OCI-LY7 (cell line): Measurements from ENCODE around the gene TASP1.

Source experiments
- EZH2phosphoT487 ChIP-seq: fragments of 200-600 bp; sonication (generic); IDR thresholded peaks from 2 replicates; pipeline ENCODE4 v1.6.1; 2018; ENCODE audit warnings: low read depth, borderline replicate concordance, mild to moderate bottlenecking, mixed run types, antibody characterized with exemption, low read length, moderate library complexity, mixed read lengths
- TF ChIP-seq, protein P1 (sequence below): fragments of 200-600 bp; sonication (generic); conservative IDR thresholded peaks from 2 replicates; pipeline ENCODE4 v1.5.1; 2014; ENCODE audit warnings: mild to moderate bottlenecking, antibody characterized with exemption, low read length, moderate library complexity, mixed read lengths

DNA sequence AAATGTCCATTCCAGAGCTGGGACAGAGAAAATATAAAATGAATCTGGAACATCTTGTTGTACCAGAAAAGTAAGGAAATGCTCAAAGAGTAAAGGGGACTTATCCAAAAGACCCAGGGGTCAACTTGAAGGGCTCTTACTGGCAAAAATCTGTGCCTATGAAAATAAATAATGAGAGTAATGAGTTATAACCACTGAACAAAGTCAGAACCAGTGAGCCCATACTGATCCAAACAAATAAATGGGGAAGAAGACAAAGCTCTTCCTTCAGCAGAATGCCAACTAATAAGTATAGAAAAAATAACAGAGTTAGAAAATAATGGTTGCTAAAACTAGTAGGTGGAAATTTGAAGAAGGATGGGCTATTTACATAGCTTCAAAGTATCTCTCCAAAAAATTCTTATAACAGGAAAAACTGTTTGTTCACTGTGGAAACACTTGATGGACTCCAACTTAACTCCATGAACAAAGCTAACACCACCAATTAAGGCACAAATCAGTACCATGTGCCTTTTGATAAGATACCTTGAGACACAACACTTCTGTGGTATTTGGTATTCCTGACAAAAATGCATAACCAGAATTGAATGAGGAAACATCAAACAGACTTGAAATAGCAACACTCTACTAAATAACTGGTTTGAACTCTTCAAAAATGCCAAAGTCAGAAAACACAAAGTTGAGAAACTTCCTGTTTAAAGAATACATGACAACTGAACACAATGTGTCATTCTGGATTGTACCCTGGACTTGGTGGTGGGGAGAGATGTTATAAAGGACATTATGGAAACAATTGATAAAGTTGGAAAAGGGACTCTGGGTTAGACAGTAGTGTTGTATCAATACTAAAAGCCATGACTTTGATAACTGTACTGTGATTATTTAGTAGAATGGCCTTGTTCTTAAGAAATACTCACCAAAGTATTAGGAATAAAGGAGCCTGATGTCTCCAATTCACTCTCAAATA is 220.2 kb downstream of the TASP1 start:
- TF ChIP-seq, protein P1, sequence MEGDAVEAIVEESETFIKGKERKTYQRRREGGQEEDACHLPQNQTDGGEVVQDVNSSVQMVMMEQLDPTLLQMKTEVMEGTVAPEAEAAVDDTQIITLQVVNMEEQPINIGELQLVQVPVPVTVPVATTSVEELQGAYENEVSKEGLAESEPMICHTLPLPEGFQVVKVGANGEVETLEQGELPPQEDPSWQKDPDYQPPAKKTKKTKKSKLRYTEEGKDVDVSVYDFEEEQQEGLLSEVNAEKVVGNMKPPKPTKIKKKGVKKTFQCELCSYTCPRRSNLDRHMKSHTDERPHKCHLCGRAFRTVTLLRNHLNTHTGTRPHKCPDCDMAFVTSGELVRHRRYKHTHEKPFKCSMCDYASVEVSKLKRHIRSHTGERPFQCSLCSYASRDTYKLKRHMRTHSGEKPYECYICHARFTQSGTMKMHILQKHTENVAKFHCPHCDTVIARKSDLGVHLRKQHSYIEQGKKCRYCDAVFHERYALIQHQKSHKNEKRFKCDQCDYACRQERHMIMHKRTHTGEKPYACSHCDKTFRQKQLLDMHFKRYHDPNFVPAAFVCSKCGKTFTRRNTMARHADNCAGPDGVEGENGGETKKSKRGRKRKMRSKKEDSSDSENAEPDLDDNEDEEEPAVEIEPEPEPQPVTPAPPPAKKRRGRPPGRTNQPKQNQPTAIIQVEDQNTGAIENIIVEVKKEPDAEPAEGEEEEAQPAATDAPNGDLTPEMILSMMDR, result no peak
- TF ChIP-seq EZH2phosphoT487, result no peak
